Vein endothelial cell (primary cell): ENCODE results near the gene PCDHA3. TPM values are rescaled to one million over a fixed set of nuclear protein-coding genes. Genes with fewer than 3 reads are reported as not detected.

Experiments
- total RNA-seq: library from RNA; depleted of rRNA; stranded (reverse); fragments of >200 nt; gene quantifications from 2 replicates; pipeline ENCODE4 v1.2.3, GENCODE V29; 2012

The PCDHA3 gene
- under 0.01 and 0.19 TPM in 2 replicates for total RNA-seq

GRCh38 chr5:140800816-140801493 lies at the start of gene PCDHA3:
PCDHA3 (plus strand) TSS chr5:140801057.

DNA sequence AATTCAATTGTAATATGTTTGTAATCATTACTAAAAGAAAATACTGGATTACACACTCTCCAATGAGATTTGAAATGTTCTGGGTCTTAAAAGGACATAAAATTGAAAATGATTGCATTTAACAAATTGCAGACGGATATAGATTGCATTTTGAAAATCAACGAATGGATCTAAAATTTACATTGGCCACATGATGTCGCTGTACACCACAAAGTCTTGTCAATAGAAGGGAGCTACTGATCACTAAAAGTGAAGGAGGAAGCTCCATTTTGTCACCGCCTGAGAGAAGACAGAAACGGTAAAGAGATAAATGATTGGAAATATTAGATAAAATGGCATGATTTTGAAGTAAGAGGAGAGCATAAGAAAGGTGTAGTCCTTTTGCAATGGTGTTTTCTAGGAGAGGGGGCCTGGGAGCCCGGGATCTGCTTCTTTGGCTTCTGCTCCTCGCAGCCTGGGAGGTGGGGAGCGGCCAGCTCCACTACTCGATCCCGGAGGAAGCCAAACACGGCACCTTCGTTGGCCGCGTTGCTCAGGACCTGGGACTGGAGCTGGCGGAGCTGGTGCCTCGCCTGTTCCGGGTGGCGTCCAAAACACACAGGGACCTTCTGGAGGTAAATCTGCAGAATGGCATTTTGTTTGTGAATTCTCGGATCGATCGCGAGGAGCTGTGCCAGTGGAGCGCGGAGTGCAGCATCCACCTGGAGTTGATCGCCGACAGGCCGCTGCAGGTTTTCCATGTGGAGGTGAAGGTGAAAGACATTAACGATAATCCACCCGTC lies 14.8 kb upstream of the PCDHA3 start, which contains the start of gene PCDHA1:
TSS of gene PCDHA1 (plus strand) at position 236 of the 782 bp plus-strand sequence.

GRCh38 chr5:140794595-140795258 lies 6.1 kb upstream of the PCDHA3 start, which contains the start of gene PCDHA2:
PCDHA2 (plus strand) TSS chr5:140794852.

DNA sequence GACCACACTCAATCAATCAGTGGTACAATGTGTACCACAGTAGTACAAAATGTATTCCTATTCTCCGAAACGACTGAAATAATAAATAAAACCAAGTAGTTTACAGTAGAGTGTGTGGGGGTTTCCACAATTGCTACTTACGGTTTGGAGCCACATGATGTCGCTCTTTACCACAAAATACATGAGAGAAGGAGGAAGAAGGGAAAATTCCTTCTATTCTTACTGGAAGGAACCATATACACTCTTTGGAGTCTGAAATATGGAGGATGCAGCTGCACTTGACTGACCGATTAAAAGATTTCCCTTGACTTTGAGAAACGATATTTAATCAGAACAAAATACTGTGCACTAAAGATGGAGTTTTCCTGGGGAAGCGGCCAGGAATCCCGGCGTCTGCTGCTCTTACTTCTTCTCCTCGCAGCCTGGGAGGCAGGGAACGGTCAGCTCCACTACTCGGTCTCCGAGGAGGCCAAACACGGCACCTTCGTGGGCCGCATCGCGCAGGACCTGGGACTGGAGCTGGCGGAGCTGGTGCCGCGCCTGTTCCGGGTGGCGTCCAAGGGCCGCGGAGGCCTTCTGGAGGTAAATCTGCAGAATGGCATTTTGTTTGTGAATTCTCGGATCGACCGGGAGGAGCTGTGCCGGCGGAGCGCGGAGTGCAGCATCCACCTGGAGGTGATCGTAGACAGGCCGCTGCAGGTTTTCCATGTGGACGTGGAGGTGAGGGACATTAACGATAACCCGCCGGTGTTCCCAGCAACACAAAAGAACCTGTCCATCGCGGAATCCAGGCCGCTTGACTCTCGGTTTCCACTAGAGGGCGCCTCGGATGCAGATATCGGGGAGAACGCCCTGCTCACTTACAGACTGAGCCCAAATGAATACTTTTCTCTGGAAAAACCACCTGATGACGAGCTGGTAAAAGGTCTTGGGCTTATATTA lies 6.2 kb downstream of the PCDHA3 start, which contains the start of gene PCDHA4:
TSS of gene PCDHA4 (plus strand) at position 235 of the 942 bp plus-strand sequence.

GRCh38 chr5:140821375-140822280 lies 20.8 kb downstream of the PCDHA3 start, which contains the start of gene PCDHA5:
PCDHA5 (plus strand) TSS chr5:140821613.

GRCh38 chr5:140827704-140828361 lies 27.0 kb downstream of the PCDHA3 start, which contains the start of gene PCDHA6:
PCDHA6 (plus strand) TSS chr5:140827960; CDS start chr5:140828092, 132 bp downstream.

DNA sequence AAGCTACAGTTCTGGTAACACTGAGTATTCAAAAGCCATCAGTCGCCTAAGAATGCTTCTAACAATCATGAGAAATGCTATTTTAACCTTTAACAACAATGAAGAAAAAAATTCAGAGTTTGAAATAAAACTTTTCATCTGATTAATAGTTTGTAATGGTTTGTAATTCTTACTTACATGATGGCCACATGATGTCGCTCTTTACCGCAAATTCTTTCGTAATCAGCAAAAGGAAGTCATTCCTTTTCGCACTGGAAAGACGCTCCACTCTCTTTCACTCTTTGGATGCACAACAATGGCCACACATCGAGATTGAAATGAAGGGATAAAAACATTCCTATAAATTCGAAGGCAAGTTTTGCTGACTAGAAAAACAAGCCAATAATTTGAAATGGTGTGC lies 33.1 kb downstream of the PCDHA3 start, which contains the start of gene PCDHA7:
TSS of gene PCDHA7 (plus strand) at position 277 of the 400 bp plus-strand sequence. CDS start at position 392, 115 bp downstream.

GRCh38 chr5:140840978-140841962 lies 40.4 kb downstream of the PCDHA3 start, which contains the start of gene PCDHA8:
PCDHA8 (plus strand) TSS chr5:140841187; CDS start chr5:140841322, 135 bp downstream.

DNA sequence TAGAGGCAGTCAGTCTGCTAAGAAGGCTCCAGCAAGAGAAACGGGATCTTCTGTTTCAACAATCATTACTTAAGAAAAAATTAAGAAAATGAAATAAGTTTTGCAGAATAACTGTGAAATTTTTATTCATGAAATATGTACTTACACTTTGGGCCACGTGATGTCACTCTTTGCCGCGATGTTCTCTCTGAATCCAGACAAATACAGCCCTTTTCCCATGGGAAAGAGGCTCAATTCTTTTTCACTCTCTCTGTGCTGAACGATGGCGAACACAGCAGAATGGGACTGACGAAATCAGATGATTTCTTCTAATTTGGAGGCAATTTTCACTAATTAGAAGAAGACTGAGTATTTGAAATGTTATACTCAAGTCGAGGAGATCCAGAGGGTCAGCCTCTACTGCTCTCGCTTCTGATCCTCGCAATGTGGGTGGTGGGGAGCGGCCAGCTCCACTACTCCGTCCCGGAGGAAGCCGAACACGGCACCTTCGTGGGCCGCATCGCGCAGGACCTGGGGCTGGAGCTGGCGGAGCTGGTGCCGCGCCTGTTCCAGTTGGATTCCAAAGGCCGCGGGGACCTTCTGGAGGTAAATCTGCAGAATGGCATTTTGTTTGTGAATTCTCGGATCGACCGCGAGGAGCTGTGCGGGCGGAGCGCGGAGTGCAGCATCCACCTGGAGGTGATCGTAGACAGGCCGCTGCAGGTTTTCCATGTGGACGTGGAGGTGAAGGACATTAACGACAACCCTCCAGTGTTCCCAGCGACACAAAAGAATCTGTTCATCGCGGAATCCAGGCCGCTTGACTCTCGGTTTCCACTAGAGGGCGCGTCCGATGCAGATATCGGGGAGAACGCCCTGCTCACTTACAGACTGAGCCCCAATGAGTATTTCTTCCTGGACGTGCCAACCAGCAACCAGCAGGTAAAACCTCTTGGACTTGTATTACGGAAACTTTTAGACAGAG lies 47.6 kb downstream of the PCDHA3 start, which contains the start of gene PCDHA9:
TSS of gene PCDHA9 (plus strand) at position 244 of the 964 bp plus-strand sequence. CDS start at position 358, 114 bp downstream.

Other genes starting within 250 kb of the PCDHA3 start
- 21.2 and 23.5 TPM in 2 replicates for gene SRA1, start 243.6 kb upstream of the PCDHA3 start, total RNA-seq
- 7.3 and 9.5 TPM in 2 replicates for gene APBB3, start 236.5 kb upstream of the PCDHA3 start, total RNA-seq
- 24.8 and 30.7 TPM in 2 replicates for gene SLC35A4, start 236.2 kb upstream of the PCDHA3 start, total RNA-seq
- gene CD14, start 167.9 kb upstream of the PCDHA3 start, total RNA-seq: 0.57 TPM in 1 of 2 replicates, not detected in the other
- 9.8 and 20.6 TPM in 2 replicates for gene TMCO6, start 161.6 kb upstream of the PCDHA3 start, total RNA-seq
- 24.4 and 30.4 TPM in 2 replicates for gene NDUFA2, start 153.4 kb upstream of the PCDHA3 start, total RNA-seq
- 72.5 and 85.6 TPM in 2 replicates for gene IK, start 153.2 kb upstream of the PCDHA3 start, total RNA-seq
- gene WDR55, start 136.2 kb upstream of the PCDHA3 start, total RNA-seq: 28.4 and 28.8 TPM in 2 replicates
- gene DND1, start 127.5 kb upstream of the PCDHA3 start, total RNA-seq: 0.38 TPM in 1 of 2 replicates, not detected in the other
- 48.7 and 60.9 TPM in 2 replicates for gene HARS1, start 109.7 kb upstream of the PCDHA3 start, total RNA-seq
- gene HARS2, start 109.6 kb upstream of the PCDHA3 start, total RNA-seq: 31.7 and 39.1 TPM in 2 replicates
- gene ZMAT2, start 100.6 kb upstream of the PCDHA3 start, total RNA-seq: 25.2 and 32.4 TPM in 2 replicates
- not detected in 2 replicates for gene PCDHA1, start 14.9 kb upstream of the PCDHA3 start, total RNA-seq
- under 0.01 TPM in 1 of 2 replicates, not detected in the other for gene PCDHA2, start 6.2 kb upstream of the PCDHA3 start, total RNA-seq
- gene PCDHA4, start 6.0 kb downstream of the PCDHA3 start, total RNA-seq: 0.10 and 0.33 TPM in 2 replicates
- under 0.01 and 0.10 TPM in 2 replicates for gene PCDHA5, start 20.6 kb downstream of the PCDHA3 start, total RNA-seq
- 0.19 and 0.33 TPM in 2 replicates for gene PCDHA6, start 26.9 kb downstream of the PCDHA3 start, total RNA-seq
- 0.19 and 0.33 TPM in 2 replicates for gene PCDHA7, start 33.2 kb downstream of the PCDHA3 start, total RNA-seq
- under 0.01 TPM in 1 of 2 replicates, not detected in the other for gene PCDHA8, start 40.1 kb downstream of the PCDHA3 start, total RNA-seq
- under 0.01 TPM in 2 replicates for gene PCDHA9, start 47.3 kb downstream of the PCDHA3 start, total RNA-seq
- under 0.01 and 0.19 TPM in 2 replicates for gene PCDHA10, start 54.8 kb downstream of the PCDHA3 start, total RNA-seq
- gene PCDHA11, start 67.9 kb downstream of the PCDHA3 start, total RNA-seq: under 0.01 and 0.10 TPM in 2 replicates
- under 0.01 TPM in 1 of 2 replicates, not detected in the other for gene PCDHA12, start 74.3 kb downstream of the PCDHA3 start, total RNA-seq
- gene PCDHA13, start 81.1 kb downstream of the PCDHA3 start, total RNA-seq: not detected in 2 replicates
- gene PCDHAC1, start 125.2 kb downstream of the PCDHA3 start, total RNA-seq: 0.10 and 0.33 TPM in 2 replicates
- 0.33 and 1.9 TPM in 2 replicates for gene PCDHAC2, start 165.4 kb downstream of the PCDHA3 start, total RNA-seq